Activated CD8-positive, alpha-beta T cell treated with anti-CD3 and anti-CD28 coated beads, Interleukin-2, amount 10 ng/mL, durations not matched to agents 7 days and 5 days (primary cell): ENCODE results near the gene SLC4A4. TPM values are rescaled to one million over a fixed set of nuclear protein-coding genes. Genes with fewer than 3 reads are reported as not detected.

Experiments used
- ATAC-seq: fragments of 150-1000 bp; cut with Tn5 transposase; one replicate; pipeline ENCODE4 v1.10.0; 2021; ENCODE audit warnings: moderate library complexity
- CTCF ChIA-PET: fragments of 350-600 bp; sonication (Branson Sonifier 250); formaldehyde crosslinking; loops from one replicate; lab custom pipeline; 2021; ENCODE audit warnings: antibody characterized with exemption; lab: Charles Lee
- POLR2A ChIA-PET: fragments of 350-600 bp; sonication (Branson Sonifier 250); formaldehyde crosslinking; loops from one replicate; lab custom pipeline; 2021; ENCODE audit warnings: antibody characterized with exemption; lab: Charles Lee
- DNase-seq: peaks from one replicate; pipeline ENCODE4 v3.0.0-alpha.2; 2020
- H3K27ac Mint-ChIP-seq: one replicate; pipeline ENCODE4 v1.8.0; 2021; ENCODE audit warnings: mild to moderate bottlenecking, mixed read lengths
- H3K27me3 Mint-ChIP-seq: one replicate; pipeline ENCODE4 v1.8.0; 2021; ENCODE audit warnings: low read depth, mixed read lengths
- H3K36me3 Mint-ChIP-seq: one replicate; pipeline ENCODE4 v1.8.0; 2021; ENCODE audit warnings: low read depth, mixed read lengths
- H3K4me1 Mint-ChIP-seq: one replicate; pipeline ENCODE4 v1.8.0; 2021; ENCODE audit warnings: low read depth, mixed read lengths
- H3K4me3 Mint-ChIP-seq: one replicate; pipeline ENCODE4 v1.8.0; 2021; ENCODE audit warnings: mild to moderate bottlenecking, mixed read lengths
- H3K9me3 Mint-ChIP-seq: one replicate; pipeline ENCODE4 v1.8.0; 2022; ENCODE audit warnings: mixed read lengths; ENCODE audit not compliant: insufficient read depth
- total RNA-seq, 2 experiments: library from RNA; stranded (reverse); gene quantifications; one replicate each; pipeline ENCODE4 v1.2.3, GENCODE V29; 2021

SLC4A4 gene
- total RNA-seq, 2 experiments from 2014 or later: 4.6 to 5.3 TPM

GRCh38 chr4:71554025-71554424, 215.2 kb downstream of the SLC4A4 start:
- Mint-ChIP-seq H3K4me3 (no peak overlapping the region), H3K9me3 (no peaks in the 10 kb centered on the region), H3K4me1 (no peaks in the 10 kb centered on the region), H3K27ac (no peak overlapping the region), H3K27me3 (peaks cover 2% of the 10 kb centered on the region), H3K36me3 (no peaks in the 10 kb centered on the region)
- POLR2A ChIA-PET: no interaction called here
- CTCF ChIA-PET: no interaction called here
- DNase-seq (no peak), ATAC-seq (no peak)

GRCh38 chr4:71558248-71558647, 219.4 kb downstream of the SLC4A4 start:
- H3K36me3 Mint-ChIP-seq: no peaks in the 10 kb centered on the region
- H3K4me1 Mint-ChIP-seq: no peaks in the 10 kb centered on the region
- DNase-seq (no peak), ATAC-seq (no peak)
- ChIA-PET CTCF (no interaction called here), POLR2A (no interaction called here)
- H3K27me3 Mint-ChIP-seq: no peaks in the 10 kb centered on the region
- no peaks in the 10 kb centered on the region for H3K9me3 Mint-ChIP-seq
- H3K4me3 Mint-ChIP-seq: no peak overlapping the region
- no peak overlapping the region for H3K27ac Mint-ChIP-seq

GRCh38 chr4:71559957-71560571, 221.2 kb downstream of the SLC4A4 start:
- no peak overlapping the region for H3K27ac Mint-ChIP-seq
- DNase-seq: no peak
- H3K4me3 Mint-ChIP-seq: no peak overlapping the region
- no peak for ATAC-seq
- no peaks in the 10 kb centered on the region for H3K27me3 Mint-ChIP-seq
- no peaks in the 10 kb centered on the region for H3K4me1 Mint-ChIP-seq
- ChIA-PET POLR2A (no interaction called here), CTCF (no interaction called here)
- no peaks in the 10 kb centered on the region for H3K9me3 Mint-ChIP-seq
- no peaks in the 10 kb centered on the region for H3K36me3 Mint-ChIP-seq

- CTCF ChIA-PET: no interaction called here
- H3K4me3 Mint-ChIP-seq: no peak overlapping the region
- H3K27me3 Mint-ChIP-seq: peaks cover 2% of the 10 kb centered on the region
- no peak for ATAC-seq
- no peak for DNase-seq
- H3K36me3 Mint-ChIP-seq: no peaks in the 10 kb centered on the region
- no peak overlapping the region for H3K27ac Mint-ChIP-seq
- no peaks in the 10 kb centered on the region for H3K9me3 Mint-ChIP-seq
- POLR2A ChIA-PET: no interaction called here
- H3K4me1 Mint-ChIP-seq: no peaks in the 10 kb centered on the region
Measured at GRCh38 chr4:71564775-71565174, 226.0 kb downstream of the SLC4A4 start.

- no peaks in the 10 kb centered on the region for H3K9me3 Mint-ChIP-seq
- no peak for DNase-seq
- H3K27ac Mint-ChIP-seq: no peak overlapping the region
- ChIA-PET CTCF (no interaction called here), POLR2A (no interaction called here)
- ATAC-seq: no peak
- H3K4me1 Mint-ChIP-seq: no peaks in the 10 kb centered on the region
- H3K36me3 Mint-ChIP-seq: no peaks in the 10 kb centered on the region
- no peak overlapping the region for H3K4me3 Mint-ChIP-seq
- H3K27me3 Mint-ChIP-seq: peaks cover 2% of the 10 kb centered on the region
Measured at GRCh38 chr4:71566856-71567255, 228.0 kb downstream of the SLC4A4 start.

GRCh38 chr4:71568131-71568530, 229.3 kb downstream of the SLC4A4 start:
- H3K27ac Mint-ChIP-seq: no peak overlapping the region
- H3K27me3 Mint-ChIP-seq: peaks cover 2% of the 10 kb centered on the region
- H3K36me3 Mint-ChIP-seq: no peaks in the 10 kb centered on the region
- ChIA-PET POLR2A (no interaction called here), CTCF (no interaction called here)
- H3K4me1 Mint-ChIP-seq: no peaks in the 10 kb centered on the region
- ATAC-seq: no peak
- H3K4me3 Mint-ChIP-seq: no peak overlapping the region
- DNase-seq: no peak
- H3K9me3 Mint-ChIP-seq: no peaks in the 10 kb centered on the region

- no peaks in the 10 kb centered on the region for H3K36me3 Mint-ChIP-seq
- ATAC-seq (no peak), DNase-seq (no peak)
- H3K4me3 Mint-ChIP-seq: no peak overlapping the region
- H3K9me3 Mint-ChIP-seq: no peaks in the 10 kb centered on the region
- POLR2A ChIA-PET: no interaction called here
- CTCF ChIA-PET: no interaction called here
- no peaks in the 10 kb centered on the region for H3K4me1 Mint-ChIP-seq
- peaks cover 2% of the 10 kb centered on the region for H3K27me3 Mint-ChIP-seq
- no peak overlapping the region for H3K27ac Mint-ChIP-seq
Measured at GRCh38 chr4:71570492-71570891, 231.7 kb downstream of the SLC4A4 start.

GRCh38 chr4:71571346-71571745, 232.5 kb downstream of the SLC4A4 start:
- POLR2A ChIA-PET: no interaction called here
- DNase-seq (no peak), ATAC-seq (no peak)
- H3K4me3 Mint-ChIP-seq: no peak overlapping the region
- CTCF ChIA-PET: no interaction called here
- peaks cover 2% of the 10 kb centered on the region for H3K27me3 Mint-ChIP-seq
- H3K27ac Mint-ChIP-seq: no peak overlapping the region
- no peaks in the 10 kb centered on the region for H3K9me3 Mint-ChIP-seq
- H3K36me3 Mint-ChIP-seq: no peaks in the 10 kb centered on the region
- H3K4me1 Mint-ChIP-seq: no peaks in the 10 kb centered on the region

- no peaks in the 10 kb centered on the region for H3K27me3 Mint-ChIP-seq
- H3K9me3 Mint-ChIP-seq: no peaks in the 10 kb centered on the region
- H3K4me1 Mint-ChIP-seq: no peaks in the 10 kb centered on the region
- no peak overlapping the region for H3K27ac Mint-ChIP-seq
- no peaks in the 10 kb centered on the region for H3K36me3 Mint-ChIP-seq
- ATAC-seq (no peak), DNase-seq (no peak)
- ChIA-PET POLR2A (no interaction called here), CTCF (no interaction called here)
- no peak overlapping the region for H3K4me3 Mint-ChIP-seq
Measured at GRCh38 chr4:71583971-71584370, 245.2 kb downstream of the SLC4A4 start.

- DNase-seq: no peak
- ChIA-PET CTCF (no interaction called here), POLR2A (no interaction called here)
- Mint-ChIP-seq H3K27me3 (no peaks in the 10 kb centered on the region), H3K9me3 (no peaks in the 10 kb centered on the region), H3K27ac (no peak overlapping the region), H3K36me3 (no peaks in the 10 kb centered on the region), H3K4me1 (no peaks in the 10 kb centered on the region), H3K4me3 (no peak overlapping the region)
- ATAC-seq: no peak
Measured at GRCh38 chr4:71584585-71584984, 245.8 kb downstream of the SLC4A4 start.

GRCh38 chr4:71586087-71586763, 247.4 kb downstream of the SLC4A4 start:
- CTCF ChIA-PET: no interaction called here
- Mint-ChIP-seq H3K4me1 (no peaks in the 10 kb centered on the region), H3K27ac (no peak overlapping the region), H3K4me3 (no peak overlapping the region), H3K36me3 (no peaks in the 10 kb centered on the region), H3K9me3 (peaks cover 5% of the 10 kb centered on the region), H3K27me3 (no peaks in the 10 kb centered on the region)
- POLR2A ChIA-PET: no interaction called here
- no peak for DNase-seq
- no peak for ATAC-seq

- Mint-ChIP-seq H3K9me3 (peaks cover 5% of the 10 kb centered on the region), H3K36me3 (no peaks in the 10 kb centered on the region), H3K27me3 (no peaks in the 10 kb centered on the region), H3K4me1 (no peaks in the 10 kb centered on the region), H3K27ac (no peak overlapping the region), H3K4me3 (no peak overlapping the region)
- DNase-seq (no peak), ATAC-seq (no peak)
- CTCF ChIA-PET: no interaction called here
- POLR2A ChIA-PET: no interaction called here
Measured at GRCh38 chr4:71587995-71588394, 249.2 kb downstream of the SLC4A4 start.

- no peak overlapping the region for H3K27ac Mint-ChIP-seq
- POLR2A ChIA-PET: no interaction called here
- CTCF ChIA-PET: no interaction called here
- peaks cover 5% of the 10 kb centered on the region for H3K9me3 Mint-ChIP-seq
- H3K36me3 Mint-ChIP-seq: no peaks in the 10 kb centered on the region
- no peak overlapping the region for H3K4me3 Mint-ChIP-seq
- ATAC-seq (no peak), DNase-seq (no peak)
- no peaks in the 10 kb centered on the region for H3K27me3 Mint-ChIP-seq
- H3K4me1 Mint-ChIP-seq: no peaks in the 10 kb centered on the region
Measured at GRCh38 chr4:71592793-71593192, 254.0 kb downstream of the SLC4A4 start.
